Keratinocyte (primary cell): ENCODE results near the gene TNFRSF19.

Experiments used
- EZH2 ChIP-seq: IDR thresholded peaks from one replicate; pipeline ENCODE4 v1.6.1; 2012; ENCODE audit warnings: inconsistent platforms, mild to moderate bottlenecking, low read length, moderate library complexity
- TF ChIP-seq, protein P1 (sequence below), 3 experiments: IDR thresholded peaks in 1 of 3; conservative IDR thresholded peaks in 1 of 3; optimal IDR thresholded peaks in 1 of 3; 2 replicates in 2 of 3; 3 replicates in 1 of 3; pipeline versions ENCODE3 to v1.5.1; 2011; ENCODE audit warnings: low read length in 3 of 3, mild to moderate bottlenecking in 3 of 3, moderate library complexity in 2 of 3, control low read depth in 1 of 3, inconsistent platforms in 1 of 3; ENCODE audit not compliant: insufficient read depth in 2 of 3; ENCODE audit errors: extremely low read depth in 1 of 3

DNA sequence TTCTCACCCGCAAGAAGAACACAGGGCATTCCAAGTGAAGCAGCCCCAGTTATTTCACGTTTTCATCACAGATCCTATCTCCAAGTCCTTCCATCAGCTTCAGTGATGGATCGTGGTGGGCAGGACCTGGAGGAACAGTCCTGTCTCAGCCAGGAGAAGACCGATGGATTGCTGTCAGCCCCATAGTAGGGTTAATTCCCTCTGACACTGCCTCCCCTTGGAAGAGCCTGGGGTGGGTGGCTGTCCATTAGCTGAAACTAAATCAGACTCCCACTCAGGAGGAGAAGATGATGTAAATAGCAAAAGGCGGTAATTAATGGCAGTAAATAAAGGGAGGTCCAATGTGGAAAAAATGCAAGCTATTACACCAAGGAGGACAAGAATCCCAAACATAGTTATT, 131.0 kb downstream of the TNFRSF19 start:
- TF ChIP-seq EZH2: no peak
- TF ChIP-seq, protein P1, sequence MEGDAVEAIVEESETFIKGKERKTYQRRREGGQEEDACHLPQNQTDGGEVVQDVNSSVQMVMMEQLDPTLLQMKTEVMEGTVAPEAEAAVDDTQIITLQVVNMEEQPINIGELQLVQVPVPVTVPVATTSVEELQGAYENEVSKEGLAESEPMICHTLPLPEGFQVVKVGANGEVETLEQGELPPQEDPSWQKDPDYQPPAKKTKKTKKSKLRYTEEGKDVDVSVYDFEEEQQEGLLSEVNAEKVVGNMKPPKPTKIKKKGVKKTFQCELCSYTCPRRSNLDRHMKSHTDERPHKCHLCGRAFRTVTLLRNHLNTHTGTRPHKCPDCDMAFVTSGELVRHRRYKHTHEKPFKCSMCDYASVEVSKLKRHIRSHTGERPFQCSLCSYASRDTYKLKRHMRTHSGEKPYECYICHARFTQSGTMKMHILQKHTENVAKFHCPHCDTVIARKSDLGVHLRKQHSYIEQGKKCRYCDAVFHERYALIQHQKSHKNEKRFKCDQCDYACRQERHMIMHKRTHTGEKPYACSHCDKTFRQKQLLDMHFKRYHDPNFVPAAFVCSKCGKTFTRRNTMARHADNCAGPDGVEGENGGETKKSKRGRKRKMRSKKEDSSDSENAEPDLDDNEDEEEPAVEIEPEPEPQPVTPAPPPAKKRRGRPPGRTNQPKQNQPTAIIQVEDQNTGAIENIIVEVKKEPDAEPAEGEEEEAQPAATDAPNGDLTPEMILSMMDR (optimal IDR thresholded peaks at IDR 0.05 in 1 of 3, IDR thresholded peaks at IDR 0.05 in 1 of 3, conservative IDR thresholded peaks at IDR 0.05 in 1 of 3; ENCODE audit: extremely low read depth in 1 of 3, insufficient read depth in 2 of 3, low read length in 3 of 3): no peak
